Nephron (organoid): ENCODE data around the gene KIAA0232.
A peak's percentile ranks its signal among the peaks of the same experiment; 100 is the strongest.

Experiments
- H3K27ac Mint-ChIP-seq, 3 experiments: 2 replicates each; pipeline ENCODE4 v1.8.0; 2020; ENCODE audit warnings: mixed read lengths in 3 of 3, mild to moderate bottlenecking in 2 of 3, moderate library complexity in 1 of 3
- H3K27me3 Mint-ChIP-seq: 2 replicates; pipeline ENCODE4 v1.8.0; 2021; ENCODE audit warnings: low read depth, mild to moderate bottlenecking, moderate library complexity, mixed read lengths
- H3K36me3 Mint-ChIP-seq: 2 replicates; pipeline ENCODE4 v1.8.0; 2020; ENCODE audit warnings: low read depth, mixed read lengths
- H3K4me1 Mint-ChIP-seq: 2 replicates; pipeline ENCODE4 v1.8.0; 2020; ENCODE audit warnings: mixed read lengths
- H3K4me3 Mint-ChIP-seq, 3 experiments: 2 replicates each; pipeline ENCODE4 v1.8.0; 2020; ENCODE audit warnings: mild to moderate bottlenecking in 3 of 3, mixed read lengths in 3 of 3, moderate library complexity in 2 of 3
- H3K9me3 Mint-ChIP-seq: 2 replicates; pipeline ENCODE4 v1.8.0; 2020; ENCODE audit warnings: mixed read lengths
- CTCF ChIP-seq, 3 experiments: fragments of 200-600 bp; sonication (generic); IDR thresholded peaks; one replicate each; pipeline ENCODE4 v1.5.0; 2021; ENCODE audit warnings: antibody characterized with exemption in 3 of 3; ENCODE audit not compliant: unreplicated experiment in 3 of 3

KIAA0232 gene

GRCh38 chr4:6923507-6923906, 141.0 kb downstream of the KIAA0232 start:
- no peak for TF ChIP-seq CTCF (IDR thresholded peaks at IDR 0.05; ENCODE audit: unreplicated experiment in 3 of 3)
- Mint-ChIP-seq H3K27me3 (no peaks in the 10 kb centered on the region), H3K9me3 (no peaks in the 10 kb centered on the region), H3K4me1 (peaks cover 45% of the 10 kb centered on the region), H3K36me3 (peaks cover 30% of the 10 kb centered on the region), H3K4me3 (no peak overlapping the region), H3K27ac (no peak overlapping the region)

- Mint-ChIP-seq H3K4me1 (peaks cover 47% of the 10 kb centered on the region), H3K9me3 (no peaks in the 10 kb centered on the region), H3K36me3 (peaks cover 30% of the 10 kb centered on the region), H3K27me3 (no peaks in the 10 kb centered on the region), H3K4me3 (no peak overlapping the region), H3K27ac (no peak overlapping the region)
- no peak for TF ChIP-seq CTCF (IDR thresholded peaks at IDR 0.05; ENCODE audit: unreplicated experiment in 3 of 3)
Measured at GRCh38 chr4:6924361-6924779, 141.8 kb downstream of the KIAA0232 start.

GRCh38 chr4:6925357-6925836, 142.9 kb downstream of the KIAA0232 start:
- no peaks in the 10 kb centered on the region for H3K9me3 Mint-ChIP-seq

GRCh38 chr4:6926081-6926480, 143.6 kb downstream of the KIAA0232 start:
- Mint-ChIP-seq H3K4me3 (no peak overlapping the region), H3K9me3 (no peaks in the 10 kb centered on the region), H3K36me3 (peaks cover 30% of the 10 kb centered on the region), H3K27me3 (no peaks in the 10 kb centered on the region), H3K4me1 (peaks cover 51% of the 10 kb centered on the region), H3K27ac (peak overlapping the region; percentile 25 to 93 (median 86))
- no peak for TF ChIP-seq CTCF (IDR thresholded peaks at IDR 0.05; ENCODE audit: unreplicated experiment in 3 of 3)

More at GRCh38 chr4:6925357-6925836, 142.9 kb downstream of the KIAA0232 start:
- TF ChIP-seq CTCF (IDR thresholded peaks at IDR 0.05; ENCODE audit: unreplicated experiment in 3 of 3), result no peak
- H3K27ac Mint-ChIP-seq, result peak overlapping the region in 1 of 3 experiments; percentile 93
- H3K4me3 Mint-ChIP-seq, result no peak overlapping the region
- H3K36me3 Mint-ChIP-seq, result peaks cover 30% of the 10 kb centered on the region
- H3K4me1 Mint-ChIP-seq, result peaks cover 53% of the 10 kb centered on the region
- no peaks in the 10 kb centered on the region for H3K27me3 Mint-ChIP-seq

- H3K27me3 Mint-ChIP-seq, result no peaks in the 10 kb centered on the region
- H3K27ac Mint-ChIP-seq, result peak overlapping the region; percentile 86 to 93 (median 88)
- peak overlapping the region; percentile 3 to 25 (median 18) for H3K4me3 Mint-ChIP-seq
- peaks cover 57% of the 10 kb centered on the region for H3K4me1 Mint-ChIP-seq
- no peak for TF ChIP-seq CTCF (IDR thresholded peaks at IDR 0.05; ENCODE audit: unreplicated experiment in 3 of 3)
- peaks cover 2% of the 10 kb centered on the region for H3K9me3 Mint-ChIP-seq
- H3K36me3 Mint-ChIP-seq, result peaks cover 34% of the 10 kb centered on the region
Measured at GRCh38 chr4:6926681-6927478, 144.4 kb downstream of the KIAA0232 start.
